Loucy (cell line): ENCODE data around the gene CUBN.

Experiments used
- H2AFZ ChIP-seq: fragments of 200-600 bp; sonication (generic); 2 replicates; pipeline ENCODE4 v1.6.0; 2016; ENCODE audit warnings: antibody characterized with exemption, mild to moderate bottlenecking, low read length, moderate library complexity
- H3F3A ChIP-seq: fragments of 200-600 bp; 2 replicates; pipeline ENCODE4 v1.6.0; 2016; ENCODE audit warnings: antibody characterized with exemption, low read depth, mild to moderate bottlenecking
- H3K27me3 ChIP-seq: fragments of 200-600 bp; sonication (generic); 2 replicates; pipeline ENCODE4 v1.6.1; 2014; ENCODE audit warnings: low read length, mild to moderate bottlenecking; ENCODE audit not compliant: insufficient read depth, poor library complexity, severe bottlenecking
- H3K36me3 ChIP-seq: fragments of 200-600 bp; sonication (generic); 2 replicates; pipeline ENCODE4 v1.6.1; 2016; ENCODE audit warnings: low read length; ENCODE audit not compliant: insufficient read depth
- H3K4me1 ChIP-seq: fragments of 200-600 bp; sonication (generic); 2 replicates; pipeline ENCODE4 v1.5.1; 2014; ENCODE audit warnings: low read length, mild to moderate bottlenecking; ENCODE audit not compliant: insufficient read depth, poor library complexity, severe bottlenecking
- H3K4me2 ChIP-seq: fragments of 200-600 bp; sonication (generic); 2 replicates; pipeline ENCODE4 v1.6.0; 2014; ENCODE audit warnings: antibody characterized with exemption, low read length, low read depth, mild to moderate bottlenecking; ENCODE audit not compliant: poor library complexity, severe bottlenecking
- H3K4me3 ChIP-seq: fragments of 200-600 bp; sonication (generic); 2 replicates; pipeline ENCODE4 v1.5.1; 2014; ENCODE audit warnings: low read length, mild to moderate bottlenecking, mixed read lengths; ENCODE audit not compliant: poor library complexity, severe bottlenecking
- H3K79me2 ChIP-seq: fragments of 200-600 bp; sonication (generic); 2 replicates; pipeline ENCODE4 v1.6.1; 2014; ENCODE audit warnings: low read length; ENCODE audit not compliant: insufficient read depth
- H3K9ac ChIP-seq: fragments of 200-600 bp; sonication (generic); 2 replicates; pipeline ENCODE4 v1.6.0; 2014; ENCODE audit warnings: mild to moderate bottlenecking, low read depth, low read length, moderate library complexity; ENCODE audit not compliant: poor library complexity, severe bottlenecking
- H3K9me2 ChIP-seq: fragments of 200-600 bp; sonication (generic); replicated peaks from 2 replicates; pipeline ENCODE4 v1.6.1; 2016; ENCODE audit warnings: low read depth, low read length, mixed read lengths
- H3K9me3 ChIP-seq: fragments of 200-600 bp; sonication (generic); 2 replicates; pipeline ENCODE4 v1.6.1; 2014; ENCODE audit warnings: mild to moderate bottlenecking, antibody characterized with exemption, low read length, low read depth; ENCODE audit not compliant: insufficient read depth
- H4K20me1 ChIP-seq: fragments of 200-600 bp; sonication (generic); 2 replicates; pipeline ENCODE4 v1.6.0; 2014; ENCODE audit warnings: antibody characterized with exemption, low read length, mild to moderate bottlenecking; ENCODE audit not compliant: insufficient read depth, poor library complexity, severe bottlenecking
- EZH2phosphoT487 ChIP-seq: fragments of 200-600 bp; IDR thresholded peaks from 2 replicates; pipeline ENCODE4 v1.6.1; 2018; ENCODE audit warnings: antibody characterized with exemption, mild to moderate bottlenecking, moderate library complexity, borderline replicate concordance
- TF ChIP-seq, protein P1 (sequence below): fragments of 200-600 bp; sonication (generic); conservative IDR thresholded peaks from 2 replicates; pipeline ENCODE4 v1.5.1; 2014; ENCODE audit warnings: mild to moderate bottlenecking, antibody characterized with exemption, low read length

CUBN gene

DNA sequence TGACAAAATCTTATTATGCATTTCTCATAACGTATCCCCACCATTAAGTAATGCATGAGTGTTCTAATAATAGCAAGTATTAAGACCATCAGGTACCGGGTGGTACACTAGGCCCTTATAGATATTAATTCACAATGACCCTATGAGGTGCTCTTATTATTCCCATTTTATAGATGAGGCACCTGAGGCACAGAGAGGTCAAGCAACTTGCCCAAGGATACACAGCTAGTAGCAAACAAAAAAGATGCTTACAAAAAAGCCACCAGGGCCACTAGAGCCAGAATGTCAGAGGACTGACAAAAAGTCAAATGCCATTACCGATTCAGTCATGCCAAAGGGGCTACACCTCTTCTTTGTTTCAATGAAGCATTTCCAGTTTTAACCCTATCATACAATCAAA is 318.3 kb downstream of the CUBN start:
- no peaks in the 10 kb centered on the region for H3K27me3 ChIP-seq
- peak overlapping the region; percentile 58 for H3K4me2 ChIP-seq
- H3K4me1 ChIP-seq = peaks cover 40% of the 10 kb centered on the region
- peaks cover 54% of the 10 kb centered on the region for H3K79me2 ChIP-seq
- no peaks in the 10 kb centered on the region for H3K9me2 ChIP-seq
- TF ChIP-seq, protein P1, sequence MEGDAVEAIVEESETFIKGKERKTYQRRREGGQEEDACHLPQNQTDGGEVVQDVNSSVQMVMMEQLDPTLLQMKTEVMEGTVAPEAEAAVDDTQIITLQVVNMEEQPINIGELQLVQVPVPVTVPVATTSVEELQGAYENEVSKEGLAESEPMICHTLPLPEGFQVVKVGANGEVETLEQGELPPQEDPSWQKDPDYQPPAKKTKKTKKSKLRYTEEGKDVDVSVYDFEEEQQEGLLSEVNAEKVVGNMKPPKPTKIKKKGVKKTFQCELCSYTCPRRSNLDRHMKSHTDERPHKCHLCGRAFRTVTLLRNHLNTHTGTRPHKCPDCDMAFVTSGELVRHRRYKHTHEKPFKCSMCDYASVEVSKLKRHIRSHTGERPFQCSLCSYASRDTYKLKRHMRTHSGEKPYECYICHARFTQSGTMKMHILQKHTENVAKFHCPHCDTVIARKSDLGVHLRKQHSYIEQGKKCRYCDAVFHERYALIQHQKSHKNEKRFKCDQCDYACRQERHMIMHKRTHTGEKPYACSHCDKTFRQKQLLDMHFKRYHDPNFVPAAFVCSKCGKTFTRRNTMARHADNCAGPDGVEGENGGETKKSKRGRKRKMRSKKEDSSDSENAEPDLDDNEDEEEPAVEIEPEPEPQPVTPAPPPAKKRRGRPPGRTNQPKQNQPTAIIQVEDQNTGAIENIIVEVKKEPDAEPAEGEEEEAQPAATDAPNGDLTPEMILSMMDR = no peak
- TF ChIP-seq EZH2phosphoT487 = no peak
- no peak overlapping the region for H2AFZ ChIP-seq
- H3F3A ChIP-seq = no peaks in the 10 kb centered on the region
- no peaks in the 10 kb centered on the region for H3K9me3 ChIP-seq
- no peaks in the 10 kb centered on the region for H4K20me1 ChIP-seq
- no peak overlapping the region for H3K9ac ChIP-seq
- no peaks in the 10 kb centered on the region for H3K36me3 ChIP-seq
- H3K4me3 ChIP-seq = peak overlapping the region; percentile 32

DNA sequence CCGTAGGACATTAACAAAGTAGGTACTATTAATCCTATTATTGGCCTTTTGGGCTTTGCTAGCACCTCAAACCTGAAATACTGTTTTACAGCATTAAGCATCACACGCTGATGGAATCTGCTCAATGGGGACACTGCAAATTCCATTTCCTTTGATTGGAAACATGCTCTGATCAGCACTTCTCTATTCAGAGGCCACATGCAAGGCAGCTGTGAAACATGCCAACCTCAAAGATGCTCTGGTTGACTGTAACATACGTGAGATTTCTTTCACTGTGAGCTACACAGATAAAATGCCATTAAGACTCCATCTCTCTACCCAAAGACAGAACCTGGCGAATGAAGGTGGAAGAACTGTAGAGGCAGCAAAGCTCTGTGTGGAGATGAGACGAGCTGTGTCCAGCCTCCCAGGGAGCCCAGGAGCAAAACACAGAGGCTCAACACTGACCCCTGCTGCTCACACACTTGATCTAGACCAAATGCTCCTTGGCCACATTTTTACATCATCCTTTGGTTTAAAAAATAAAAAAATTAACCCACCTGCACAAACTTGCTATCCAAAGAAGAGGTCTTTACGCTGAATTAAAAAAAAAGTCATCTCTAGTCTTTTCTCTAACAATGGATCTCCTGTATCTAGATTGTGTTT is 320.4 kb downstream of the CUBN start:
- Histone ChIP-seq H3K9me2 (no peaks in the 10 kb centered on the region), H3K4me1 (peaks cover 25% of the 10 kb centered on the region), H3K27me3 (no peaks in the 10 kb centered on the region), H3K4me3 (no peak overlapping the region), H3K9ac (no peak overlapping the region), H3K9me3 (no peaks in the 10 kb centered on the region), H3K79me2 (peaks cover 44% of the 10 kb centered on the region), H2AFZ (no peak overlapping the region), H3F3A (no peaks in the 10 kb centered on the region), H4K20me1 (no peaks in the 10 kb centered on the region), H3K4me2 (no peak overlapping the region), H3K36me3 (0 out of 2 replicates have a peak, but pooled peaks cover 3% of the 10 kb centered on the region)
- TF ChIP-seq EZH2phosphoT487 = no peak
- TF ChIP-seq, protein P1 = peak; percentile 76

DNA sequence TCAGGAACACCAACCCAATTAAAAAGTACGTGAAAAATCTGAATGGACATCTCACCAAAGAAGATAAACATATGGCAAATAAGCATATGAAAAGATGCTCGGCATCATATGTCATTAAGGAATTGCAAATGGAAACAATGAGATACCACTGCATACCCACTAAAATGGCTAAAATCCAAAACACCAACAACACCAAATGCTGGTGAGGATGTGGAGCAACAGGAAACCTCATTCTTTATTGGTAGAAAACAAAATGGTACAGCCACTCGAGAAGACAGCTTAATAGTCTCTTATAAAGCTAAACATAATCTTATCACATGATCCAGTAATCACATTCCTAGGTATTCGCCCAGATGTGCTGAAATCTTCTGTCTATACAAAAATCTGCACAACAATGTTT is 325.5 kb downstream of the CUBN start:
- H3K4me1 ChIP-seq = no peaks in the 10 kb centered on the region
- no peak overlapping the region for H2AFZ ChIP-seq
- TF ChIP-seq EZH2phosphoT487 = no peak
- H3K4me2 ChIP-seq = no peak overlapping the region
- H3K79me2 ChIP-seq = peaks cover 32% of the 10 kb centered on the region
- 0 out of 2 replicates have a peak, but pooled peaks cover 3% of the 10 kb centered on the region for H3K36me3 ChIP-seq
- no peaks in the 10 kb centered on the region for H3F3A ChIP-seq
- no peaks in the 10 kb centered on the region for H3K9me3 ChIP-seq
- no peaks in the 10 kb centered on the region for H3K9me2 ChIP-seq
- H3K27me3 ChIP-seq = no peaks in the 10 kb centered on the region
- H3K9ac ChIP-seq = no peak overlapping the region
- H3K4me3 ChIP-seq = no peak overlapping the region
- H4K20me1 ChIP-seq = no peaks in the 10 kb centered on the region

DNA sequence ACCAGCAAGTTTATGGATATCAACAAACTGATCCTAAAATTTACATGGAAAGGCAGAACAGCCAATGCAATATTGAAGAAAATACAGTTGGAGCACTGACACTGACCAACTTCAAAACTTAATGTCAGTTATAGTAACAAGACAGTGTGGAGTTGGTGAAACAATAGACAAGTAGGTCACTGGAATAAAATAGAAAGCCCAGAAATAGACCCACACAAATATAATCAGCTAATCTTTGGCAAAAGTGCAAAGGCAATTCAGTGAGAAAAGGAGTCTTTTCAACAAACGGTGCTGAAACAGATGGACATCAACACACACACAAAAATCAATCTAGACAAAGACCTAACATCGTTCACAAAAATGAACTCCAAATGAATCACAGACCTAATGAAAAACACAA is 326.1 kb downstream of the CUBN start:
- no peak overlapping the region for H3K4me2 ChIP-seq
- no peak overlapping the region for H3K4me3 ChIP-seq
- no peaks in the 10 kb centered on the region for H3K4me1 ChIP-seq
- H3K79me2 ChIP-seq = peaks cover 30% of the 10 kb centered on the region; the same call in 1 of the 2 replicates
- H3K9ac ChIP-seq = no peak overlapping the region
- H4K20me1 ChIP-seq = no peaks in the 10 kb centered on the region
- no peaks in the 10 kb centered on the region for H3K9me3 ChIP-seq
- 0 out of 2 replicates have a peak, but pooled peaks cover 7% of the 10 kb centered on the region for H3K36me3 ChIP-seq
- H3F3A ChIP-seq = no peaks in the 10 kb centered on the region
- no peak for TF ChIP-seq EZH2phosphoT487
- TF ChIP-seq, protein P1 = no peak
- no peak overlapping the region for H2AFZ ChIP-seq
- no peaks in the 10 kb centered on the region for H3K27me3 ChIP-seq
- H3K9me2 ChIP-seq = no peaks in the 10 kb centered on the region
